GM19023 (cell line): ENCODE results near the gene MT1E.
"Not testable (repeated sequence)": the region's sequence is repeated elsewhere in the genome, so short reads cannot be mapped to it uniquely, and the experiment has no call there.

Experiments
- ATAC-seq: cut with Tn5 transposase; IDR thresholded peaks from one replicate; pipeline ENCODE4 v1.9.1; 2021; ENCODE audit warnings: mild to moderate bottlenecking, moderate library complexity; ENCODE audit not compliant: unreplicated experiment

The MT1E gene

DNA sequence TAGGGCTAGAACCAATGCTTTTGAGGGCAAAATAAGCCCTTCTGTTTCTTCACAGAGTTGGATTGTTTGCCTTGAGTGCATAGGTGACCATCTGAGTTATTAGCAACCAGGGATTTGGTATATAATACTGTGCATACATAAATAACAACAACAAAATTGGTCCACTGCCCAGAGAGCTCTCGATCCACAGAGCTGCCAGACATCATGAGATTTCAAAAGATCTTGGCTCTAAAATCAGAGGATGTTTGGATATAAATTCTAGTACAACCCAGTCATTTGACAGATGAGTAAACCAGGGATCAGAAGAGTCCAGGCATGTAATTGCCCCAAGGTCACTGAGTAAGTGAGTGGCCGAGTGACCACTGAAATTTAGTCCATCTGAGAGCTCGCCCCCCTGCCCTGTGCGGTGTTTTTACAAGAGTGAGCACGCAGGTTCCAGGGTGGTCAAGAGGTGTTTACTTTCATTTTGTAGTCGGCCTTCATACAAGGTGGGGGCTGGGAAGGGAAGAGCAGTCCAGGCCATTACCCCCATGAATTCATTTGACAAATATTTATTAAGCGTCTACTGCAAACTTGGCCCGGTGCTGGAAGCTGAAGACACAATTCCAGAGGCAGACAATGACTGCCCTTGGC, 19.0 kb upstream of the MT1E start:
- ATAC-seq: no peak

- ATAC-seq: no peak
Measured at GRCh38 chr16:56607109-56607618, 18.4 kb upstream of the MT1E start.

GRCh38 chr16:56607675-56608042, 17.9 kb upstream of the MT1E start:
- no peak for ATAC-seq

DNA sequence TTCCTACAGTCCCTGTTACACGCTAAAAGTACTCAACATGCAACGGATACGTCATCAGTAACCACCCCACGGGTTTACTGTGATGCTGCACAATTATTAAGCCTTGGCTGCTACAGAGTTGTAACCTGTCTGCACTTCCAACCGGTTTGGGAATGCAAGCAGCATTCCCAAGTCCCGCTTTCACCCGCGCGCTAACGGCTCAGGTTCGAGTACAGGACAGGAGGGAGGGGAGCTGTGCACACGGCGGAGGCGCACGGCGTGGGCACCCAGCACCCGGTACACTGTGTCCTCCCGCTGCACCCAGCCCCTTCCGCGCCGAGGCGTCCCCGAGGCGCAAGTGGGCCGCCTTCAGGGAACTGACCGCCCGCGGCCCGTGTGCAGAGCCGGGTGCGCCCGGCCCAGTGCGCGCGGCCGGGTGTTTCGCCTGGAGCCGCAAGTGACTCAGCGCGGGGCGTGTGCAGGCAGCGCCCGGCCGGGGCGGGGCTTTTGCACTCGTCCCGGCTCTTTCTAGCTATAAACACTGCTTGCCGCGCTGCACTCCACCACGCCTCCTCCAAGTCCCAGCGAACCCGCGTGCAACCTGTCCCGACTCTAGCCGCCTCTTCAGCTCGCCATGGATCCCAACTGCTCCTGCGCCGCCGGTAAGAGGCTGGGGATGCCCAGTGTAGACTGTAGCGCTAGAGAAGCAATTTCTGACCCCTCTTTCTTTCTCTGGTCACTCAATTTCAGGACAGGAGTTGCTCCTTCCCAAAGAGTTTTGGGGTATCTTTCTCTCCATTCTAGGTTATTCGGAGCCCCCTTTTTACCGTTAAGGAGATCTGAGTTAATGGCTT, 17.3 kb upstream of the MT1E start, which contains the start of gene MT2A:
MT2A (plus strand) TSS at position 542 of the 833 bp plus-strand sequence; CDS start at position 614, 72 bp downstream.
- peak; percentile 96 for ATAC-seq

- ATAC-seq: no peak
Measured at GRCh38 chr16:56608876-56609462, 16.6 kb upstream of the MT1E start.

DNA sequence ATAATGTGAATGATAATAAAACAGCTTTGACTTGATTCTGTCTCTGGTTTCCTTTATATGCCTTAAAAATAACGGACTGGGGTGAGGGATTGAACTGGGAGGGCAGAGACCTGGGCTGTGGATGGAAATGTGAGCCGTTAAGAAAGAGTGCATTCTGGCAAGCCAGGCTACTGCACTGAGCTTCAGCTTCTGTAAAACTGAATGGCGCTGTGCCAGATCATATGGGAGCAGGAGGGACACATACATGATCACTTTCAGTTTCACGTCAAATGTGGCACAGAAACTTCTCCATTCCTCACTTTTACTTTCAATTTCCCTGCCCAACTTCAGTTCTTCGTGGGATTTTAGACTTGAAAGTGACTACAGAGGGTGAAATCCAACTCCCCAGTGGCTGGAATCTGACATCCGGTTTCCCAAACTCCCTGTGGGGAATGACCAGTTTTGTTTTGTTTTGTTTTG, 16.1 kb upstream of the MT1E start:
- peak; percentile 30 for ATAC-seq

DNA sequence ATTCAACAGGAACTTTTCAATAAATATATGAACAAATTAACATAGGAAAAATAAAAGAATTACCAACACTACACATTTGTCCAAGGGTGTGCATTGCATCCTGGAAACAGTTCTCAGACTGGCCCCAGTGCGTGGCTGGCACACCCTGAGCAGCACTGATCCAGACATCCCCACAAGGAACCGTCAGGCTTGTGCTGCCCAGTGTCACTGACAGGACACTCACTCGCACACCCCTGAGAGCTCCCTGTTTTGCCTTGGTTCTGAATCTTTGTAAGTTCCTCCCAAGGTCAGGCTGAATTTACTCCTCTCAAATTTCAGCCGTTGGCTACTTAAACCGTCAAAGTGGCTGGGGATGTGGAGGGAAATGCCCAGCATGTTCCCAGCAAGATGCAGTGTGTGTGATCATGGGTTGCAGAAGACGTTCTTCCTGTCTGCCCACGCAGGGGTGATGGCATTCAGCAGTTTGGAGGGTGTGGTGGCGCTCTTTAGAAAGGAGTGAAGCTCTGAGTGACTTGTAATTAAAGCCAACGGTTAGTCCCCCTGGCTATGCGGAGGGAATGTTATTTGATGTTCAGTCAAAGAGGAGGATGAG, 15.5 kb upstream of the MT1E start:
- ATAC-seq: no peak

- ATAC-seq: no peak
Measured at GRCh38 chr16:56610609-56611111, 14.9 kb upstream of the MT1E start.

DNA sequence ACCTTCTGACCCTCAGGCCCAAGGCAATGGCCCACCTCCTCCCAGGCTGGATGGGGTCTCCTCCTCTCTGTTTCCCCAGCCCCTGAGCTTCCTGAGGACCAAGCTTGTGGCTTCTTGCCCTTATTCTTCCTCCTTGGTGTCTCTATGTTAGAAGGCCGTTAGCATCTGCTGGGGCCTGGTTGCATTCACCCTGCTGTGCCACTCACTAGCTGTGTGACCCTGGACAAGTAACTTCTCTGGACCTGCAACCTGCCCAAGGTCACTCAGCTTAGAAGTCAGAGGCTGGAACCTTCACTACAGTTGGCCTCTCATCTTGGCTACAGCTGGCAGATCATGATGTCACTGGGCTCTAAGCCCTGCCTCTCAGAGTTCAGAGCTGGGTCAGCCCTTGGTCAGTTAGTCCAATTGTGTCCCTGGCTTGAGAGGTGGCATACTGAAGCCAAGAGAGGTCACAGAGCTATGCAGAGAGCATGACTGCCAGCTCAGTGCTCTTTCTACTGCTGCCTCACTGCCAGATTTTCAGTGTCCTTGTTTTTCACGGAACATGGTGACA, 14.2 kb upstream of the MT1E start:
- no peak for ATAC-seq

- no peak for ATAC-seq
Measured at GRCh38 chr16:56613706-56614105, 11.9 kb upstream of the MT1E start.

DNA sequence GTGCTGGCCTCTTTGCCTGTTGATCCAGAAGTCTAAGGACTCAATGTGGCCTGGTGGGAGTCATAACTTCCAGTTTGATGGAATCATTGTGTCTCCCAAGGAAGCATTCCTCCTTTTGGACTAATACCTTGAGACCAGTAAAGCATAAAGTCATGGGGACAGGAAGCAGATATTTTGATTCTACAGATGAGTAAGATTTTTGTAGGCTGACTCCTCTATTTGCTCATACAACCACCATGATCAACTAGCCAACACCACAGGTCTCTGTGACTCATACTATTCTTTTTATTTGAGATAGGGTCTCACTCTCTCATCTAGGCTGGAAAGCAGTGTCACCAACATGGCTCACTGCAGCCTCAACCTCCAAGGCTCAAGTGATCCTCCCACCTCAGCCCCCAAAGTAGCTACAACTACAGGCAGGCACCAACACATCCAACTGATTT, 11.0 kb upstream of the MT1E start:
- ATAC-seq: no peak

- no peak for ATAC-seq
Measured at GRCh38 chr16:56615353-56615752, 10.2 kb upstream of the MT1E start.

GRCh38 chr16:56616608-56617211, 8.9 kb upstream of the MT1E start:
- ATAC-seq: no peak

DNA sequence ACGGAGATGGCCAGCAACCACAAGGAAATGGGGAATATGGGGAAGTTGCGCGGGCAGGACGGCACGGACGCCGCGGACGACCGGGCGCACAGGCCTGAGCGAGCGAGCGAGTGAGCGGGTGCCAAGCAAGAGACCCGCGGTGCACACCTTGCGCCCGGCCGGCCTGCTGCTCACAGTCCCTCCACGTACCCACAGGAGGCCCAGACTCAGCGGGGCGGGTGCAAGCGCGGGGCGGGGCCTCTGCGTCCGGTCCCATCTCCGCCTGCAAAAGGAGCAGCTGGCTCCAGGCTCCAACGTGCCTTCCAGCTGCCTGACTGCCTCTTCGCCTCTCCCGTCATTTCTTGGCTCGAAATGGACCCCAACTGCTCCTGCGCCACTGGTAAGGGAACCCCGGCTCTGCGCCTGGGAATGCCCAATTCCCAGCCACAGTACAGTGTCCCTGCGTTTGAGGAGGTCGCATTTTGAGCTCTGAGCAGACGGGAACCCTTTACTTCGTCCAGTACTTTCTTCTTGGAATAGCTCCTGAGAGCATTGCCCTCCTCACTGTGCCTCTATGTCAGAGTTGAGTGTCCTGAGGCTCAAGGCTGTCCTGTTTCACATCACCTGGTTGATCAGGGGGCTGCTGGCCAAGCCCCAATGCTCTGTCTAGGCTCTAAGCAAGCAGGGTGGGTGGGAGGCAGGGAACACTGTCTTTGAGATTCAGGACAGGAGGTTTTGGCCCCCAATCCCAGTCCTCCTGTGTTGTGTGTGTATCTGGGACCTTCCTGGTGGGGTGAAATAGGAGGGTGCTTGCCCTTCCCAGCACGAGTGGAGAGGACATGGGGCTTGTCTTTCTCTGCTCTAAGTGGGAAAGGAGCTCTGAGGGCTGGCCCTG, 8.1 kb upstream of the MT1E start:
- ATAC-seq: no peak

DNA sequence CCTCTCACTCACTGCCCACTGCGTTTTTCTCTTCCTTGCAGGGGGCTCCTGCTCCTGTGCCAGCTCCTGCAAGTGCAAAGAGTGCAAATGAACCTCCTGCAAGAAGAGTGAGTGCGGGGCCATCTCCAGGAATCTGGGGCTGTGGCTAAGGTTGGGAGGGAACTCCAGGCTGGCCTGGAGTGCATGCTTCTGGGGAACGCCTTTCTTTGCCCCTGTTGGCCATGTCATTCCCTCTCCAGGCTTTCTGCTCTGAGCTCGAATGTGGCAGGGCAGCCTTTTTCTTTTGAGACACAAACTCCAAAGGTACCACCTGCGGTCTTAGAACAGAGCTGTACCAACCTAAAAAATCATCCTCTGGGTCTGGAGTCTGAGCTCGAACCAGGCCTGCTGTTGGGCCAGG, 7.4 kb upstream of the MT1E start:
- no peak for ATAC-seq

DNA sequence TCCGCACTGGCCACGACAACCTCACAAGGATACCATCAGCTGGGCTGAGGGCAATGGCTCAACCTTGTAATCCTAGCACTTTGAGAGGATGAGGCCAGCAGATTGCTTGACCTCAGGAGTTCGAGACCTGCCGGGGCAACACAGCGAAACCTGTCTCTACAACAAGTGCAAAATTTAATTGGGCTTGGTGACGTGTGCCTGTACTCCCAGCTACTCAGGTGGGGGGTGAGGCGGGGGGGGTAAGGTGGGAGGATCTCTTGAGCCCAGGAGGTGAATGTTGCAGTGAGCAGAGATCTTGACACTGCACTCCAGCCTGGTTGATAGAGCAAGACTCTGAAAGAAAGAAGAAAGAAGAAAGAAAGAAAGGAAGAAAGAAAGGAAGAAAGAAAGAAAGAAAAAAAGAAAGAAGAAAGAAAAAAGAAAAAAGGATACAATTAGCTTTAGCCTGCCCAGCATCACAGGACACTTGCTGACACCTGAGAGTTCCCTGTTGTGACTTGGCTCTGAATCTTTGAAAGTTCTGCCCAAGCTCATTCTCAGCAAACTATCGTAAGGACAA, 5.2 kb upstream of the MT1E start:
- ATAC-seq: no peak

DNA sequence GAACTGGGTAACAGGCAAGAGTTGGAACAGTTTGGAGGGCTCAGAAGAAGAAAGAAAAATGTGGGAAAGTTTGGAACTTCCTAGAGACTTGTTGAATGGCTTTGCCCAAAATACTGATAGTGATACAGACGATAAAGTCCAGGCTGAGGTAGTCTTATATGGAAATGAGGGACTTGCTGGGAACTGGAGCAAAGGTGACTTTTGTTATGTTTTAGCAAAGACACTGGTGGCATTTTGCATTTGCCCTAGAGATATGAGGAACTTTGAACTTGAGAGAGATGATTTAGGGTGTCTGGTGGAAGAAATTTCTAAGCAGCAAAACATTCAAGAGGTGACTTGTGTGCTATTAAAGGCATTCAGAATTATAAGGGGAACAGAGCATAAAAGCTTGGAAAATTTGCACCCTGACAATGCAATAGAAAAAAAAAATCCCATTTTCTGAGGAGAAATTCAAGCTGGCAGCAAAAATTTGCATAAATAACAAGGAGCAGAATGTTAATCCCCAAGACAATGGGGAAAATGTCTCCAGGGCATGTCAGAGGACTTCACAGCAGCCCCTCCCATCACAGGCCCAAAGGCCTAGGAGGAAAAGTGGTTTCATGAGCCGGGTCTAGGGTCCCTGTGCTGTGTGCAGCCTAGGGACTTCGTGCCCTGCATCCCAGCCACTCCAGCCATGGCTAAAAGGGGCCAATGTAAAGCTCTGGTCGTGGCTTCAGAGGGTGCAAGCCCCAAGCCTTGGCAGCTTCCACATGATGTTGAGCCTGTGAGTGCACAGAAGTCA, 3.7 kb upstream of the MT1E start:
- not testable (repeated sequence) for ATAC-seq

DNA sequence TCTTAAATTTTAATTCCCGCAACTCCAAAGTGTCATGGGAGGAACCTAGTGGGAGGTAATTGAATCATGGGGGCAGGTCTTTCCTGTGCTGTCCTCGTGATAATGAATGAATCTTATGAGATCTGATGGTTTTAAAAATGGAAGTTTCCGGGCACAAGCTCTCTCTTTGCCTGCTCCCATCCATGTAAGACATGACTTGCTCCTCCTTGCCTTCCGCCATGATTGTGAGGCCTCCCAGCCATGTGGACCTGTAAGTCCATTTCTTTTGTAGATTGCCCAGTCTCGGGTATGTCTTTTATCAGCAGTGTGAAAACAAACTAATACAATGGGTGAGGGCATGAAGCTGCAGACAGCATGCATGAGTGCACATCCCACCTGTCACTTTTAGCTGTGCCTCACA, 2.4 kb upstream of the MT1E start:
- ATAC-seq: not testable (repeated sequence)
